Stimulated activated CD4-positive, alpha-beta T cell treated with anti-CD3 and anti-CD28 coated beads, Interleukin-1b, Interleukin-23, amount 100 ng/mL, for 4 hours (primary cell): ENCODE data around the gene NCOA3.
"Not testable (repeated sequence)": the region's sequence is repeated elsewhere in the genome, so short reads cannot be mapped to it uniquely, and the experiment has no call there.

Source experiments
- DNase-seq, 2 donors: peaks; one replicate each; pipeline ENCODE4 v3.0.0-alpha.2; 2020; ENCODE audit warnings: low read depth in 2 of 2

NCOA3 gene

DNA sequence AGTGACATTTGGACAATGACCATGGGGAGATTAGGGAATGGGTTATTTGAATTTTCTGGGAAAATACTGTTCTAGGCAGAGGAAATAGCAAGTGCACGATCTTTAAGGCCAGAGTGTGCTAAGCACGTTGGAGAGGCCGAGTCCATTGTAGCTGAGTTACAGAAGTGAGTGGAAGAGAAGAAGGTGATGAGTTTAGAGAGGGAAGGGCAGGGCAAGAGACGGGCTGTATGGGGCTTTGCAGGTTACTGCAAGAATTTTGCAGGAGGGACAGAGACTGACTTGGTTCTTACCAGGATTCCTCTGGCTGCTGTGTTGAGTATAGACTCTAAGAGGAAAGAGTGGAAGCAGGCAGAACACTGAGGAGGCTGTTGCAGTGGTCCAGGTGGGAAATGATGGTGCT lies 1.1 kb upstream of the NCOA3 start:
- DNase-seq = no peak

GRCh38 chr20:47501116-47501481 lies 588 bp upstream of the NCOA3 start:
- DNase-seq = no peak

DNA sequence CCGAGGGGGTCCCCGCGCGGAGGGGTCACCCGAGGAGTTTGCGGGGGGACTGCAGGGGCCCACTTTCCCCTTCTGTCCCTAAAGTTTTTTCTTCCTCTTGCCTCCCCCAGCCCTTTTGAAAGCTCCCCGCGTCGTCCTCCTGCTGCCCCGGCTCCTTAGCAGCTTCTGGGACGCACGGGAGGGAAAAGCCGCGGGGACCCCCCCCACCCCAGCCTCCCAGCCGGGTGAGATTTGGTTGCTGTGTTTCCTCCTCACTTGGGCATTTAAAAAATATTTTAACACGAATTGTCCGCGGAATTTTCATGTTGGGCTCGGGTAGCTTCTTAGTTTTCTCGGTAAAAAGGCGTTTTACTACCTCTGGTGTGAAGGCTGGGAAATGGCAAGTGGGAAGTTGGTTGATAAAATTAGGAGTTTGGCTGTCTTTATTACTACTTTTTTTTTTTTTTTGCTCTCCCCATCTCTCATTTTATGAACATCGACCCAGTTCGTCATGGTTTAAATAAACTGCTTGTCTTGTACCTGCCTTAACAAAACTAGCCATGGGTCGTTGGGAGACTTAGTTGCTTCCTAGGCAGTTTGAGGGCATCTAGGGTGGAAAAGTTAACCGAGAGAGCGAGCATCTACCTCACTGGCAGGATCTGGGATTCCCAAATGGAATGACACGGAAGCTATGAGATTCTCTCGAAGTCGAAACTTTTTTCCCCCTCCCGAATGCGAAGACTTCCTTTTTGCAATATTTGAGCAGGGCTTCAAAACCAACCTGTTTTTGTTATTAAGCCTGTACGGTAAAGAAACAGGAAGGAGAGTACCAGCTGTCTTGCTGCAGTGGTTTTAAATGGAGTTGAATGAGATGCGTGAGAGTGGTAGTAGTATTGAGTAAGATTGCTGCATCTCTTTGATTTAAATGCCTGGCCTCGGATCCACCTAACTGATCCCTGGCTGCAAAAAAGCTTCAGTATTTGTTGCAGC lies 868 bp downstream of the NCOA3 start:
- DNase-seq = peak in 1 of 2 donors; percentile 32

DNA sequence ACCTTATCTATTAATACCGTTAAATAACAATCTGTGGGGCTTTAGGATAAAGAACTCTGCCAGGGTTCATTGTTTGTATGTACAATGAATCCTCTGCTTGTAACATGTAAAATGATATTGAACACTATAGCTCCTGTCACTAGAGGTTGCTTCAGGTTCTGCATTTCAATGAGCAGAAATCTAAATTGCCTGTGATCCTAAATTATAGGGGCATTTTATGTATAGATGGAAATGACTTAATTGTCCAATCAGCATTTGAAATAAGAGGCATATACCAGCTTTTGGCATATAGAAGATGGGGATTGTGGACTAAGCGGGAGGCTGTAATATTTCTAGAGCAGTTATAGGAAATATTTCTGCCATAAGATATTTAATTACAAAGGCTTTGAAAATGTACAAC lies 2.0 kb downstream of the NCOA3 start:
- no peak for DNase-seq

DNA sequence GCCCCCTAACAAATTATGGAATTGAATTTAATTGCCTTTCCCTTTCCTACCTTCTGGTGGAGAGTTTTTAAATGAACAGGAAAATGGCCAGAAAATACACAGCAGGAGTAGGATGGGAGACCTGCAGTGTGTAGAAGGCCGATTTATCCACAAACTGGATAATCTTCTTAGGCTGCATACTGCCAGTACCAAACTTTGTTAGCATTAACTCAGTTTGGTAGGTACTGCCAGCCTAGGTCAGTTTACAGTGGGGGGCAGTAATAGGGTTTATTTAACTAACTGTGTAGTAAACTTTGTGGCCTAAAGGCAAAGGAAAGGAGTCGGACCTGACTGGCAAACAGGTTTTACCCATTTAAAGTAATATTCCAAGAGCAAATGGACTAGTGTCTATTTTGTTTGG lies 4.6 kb downstream of the NCOA3 start:
- no peak for DNase-seq

DNA sequence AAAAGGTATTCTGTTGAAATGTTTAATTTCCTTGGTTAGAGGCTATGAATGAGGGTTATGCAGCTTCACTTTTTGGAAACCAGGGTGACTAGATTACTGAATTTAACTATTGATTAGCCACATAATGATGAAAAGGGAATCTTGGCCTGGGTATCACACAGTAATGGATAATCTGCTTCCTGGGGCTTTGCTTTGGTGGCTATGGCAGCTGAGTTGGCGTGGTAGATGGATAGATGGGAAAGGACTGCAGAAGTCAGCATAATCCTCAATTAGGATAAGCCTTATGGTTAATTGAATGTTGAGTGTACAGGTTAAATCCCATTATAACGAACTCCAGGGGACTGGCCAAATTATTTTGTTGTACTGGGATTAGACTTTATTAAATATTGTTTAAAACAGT lies 5.2 kb downstream of the NCOA3 start:
- DNase-seq = no peak

DNA sequence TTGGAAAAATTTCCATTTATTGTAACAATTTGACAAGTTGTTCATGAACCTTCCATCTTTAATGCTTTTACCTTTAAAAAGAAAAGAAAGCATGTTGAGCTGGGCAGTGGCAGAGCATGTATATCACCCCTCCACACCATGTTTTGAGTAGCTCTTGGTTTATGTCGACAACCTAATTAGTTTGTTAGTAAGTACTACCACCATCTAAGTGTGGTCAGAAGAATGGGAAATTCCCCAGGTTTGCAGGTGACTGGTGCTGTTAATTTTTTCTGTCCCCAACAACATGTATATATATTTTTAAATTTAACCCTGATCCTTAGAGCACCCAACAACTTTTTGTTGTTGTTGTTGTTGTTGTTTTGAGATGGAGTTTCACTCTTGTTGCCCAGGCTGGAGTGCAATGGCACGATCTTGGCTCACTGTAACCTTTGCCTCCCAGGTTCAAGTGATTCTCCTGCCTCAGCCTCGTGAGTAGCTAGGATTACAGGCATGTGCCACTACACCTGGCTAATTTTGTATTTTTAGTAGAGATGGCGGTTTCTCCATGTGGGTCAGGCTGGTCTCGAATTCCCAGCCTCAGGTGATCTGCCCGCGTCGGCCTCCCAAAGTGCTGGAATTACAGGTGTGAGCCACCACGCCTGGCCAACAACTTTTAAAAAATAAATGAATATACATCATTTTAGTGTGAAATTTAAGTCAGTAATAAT lies 5.7 kb downstream of the NCOA3 start:
- DNase-seq = not testable (repeated sequence)

DNA sequence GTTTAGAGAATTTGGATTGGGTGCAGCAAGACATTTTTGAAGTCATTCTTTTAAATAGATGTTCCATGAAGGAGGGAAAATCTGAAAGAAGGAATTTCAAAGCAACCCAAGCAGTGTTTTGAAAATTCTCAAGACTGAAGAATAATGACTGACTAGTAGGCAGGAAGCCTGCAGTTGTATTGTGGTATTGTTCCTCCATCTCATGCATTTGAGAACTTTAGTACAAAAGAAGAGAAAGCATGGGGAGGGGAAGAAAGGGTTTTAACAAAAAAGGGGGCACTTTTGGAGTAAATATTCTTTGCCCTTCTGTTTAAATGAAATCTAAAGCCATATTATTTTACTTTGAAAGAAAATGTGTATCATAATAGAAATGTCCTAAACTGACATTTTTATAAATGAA lies 6.6 kb downstream of the NCOA3 start:
- no peak for DNase-seq

- DNase-seq = no peak
These were observed 7.5 kb downstream of the NCOA3 start for GRCh38 chr20:47509104-47509661.

- DNase-seq = no peak
These were observed 8.0 kb downstream of the NCOA3 start for GRCh38 chr20:47509685-47510084.

DNA sequence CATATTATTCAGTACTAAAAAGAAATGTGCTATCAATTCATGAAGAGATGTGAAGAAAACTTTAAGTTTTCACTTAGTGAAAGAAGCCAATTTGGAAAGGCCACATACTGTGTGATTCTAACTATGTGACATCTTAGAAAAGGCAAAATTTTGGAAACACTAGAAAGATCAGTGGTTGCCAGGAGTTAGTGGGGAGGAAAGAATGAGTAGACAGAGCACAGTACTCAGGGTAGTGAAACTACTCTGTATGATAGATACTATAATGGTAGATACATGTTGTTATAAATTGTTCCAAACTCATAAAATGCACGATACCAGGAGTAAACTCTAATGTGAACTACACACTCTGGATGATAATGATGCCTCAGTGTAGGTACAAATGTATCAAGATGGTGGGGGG lies 14.2 kb downstream of the NCOA3 start:
- DNase-seq = no peak

GRCh38 chr20:47521059-47521808 lies 19.5 kb downstream of the NCOA3 start:
- DNase-seq = no peak

DNA sequence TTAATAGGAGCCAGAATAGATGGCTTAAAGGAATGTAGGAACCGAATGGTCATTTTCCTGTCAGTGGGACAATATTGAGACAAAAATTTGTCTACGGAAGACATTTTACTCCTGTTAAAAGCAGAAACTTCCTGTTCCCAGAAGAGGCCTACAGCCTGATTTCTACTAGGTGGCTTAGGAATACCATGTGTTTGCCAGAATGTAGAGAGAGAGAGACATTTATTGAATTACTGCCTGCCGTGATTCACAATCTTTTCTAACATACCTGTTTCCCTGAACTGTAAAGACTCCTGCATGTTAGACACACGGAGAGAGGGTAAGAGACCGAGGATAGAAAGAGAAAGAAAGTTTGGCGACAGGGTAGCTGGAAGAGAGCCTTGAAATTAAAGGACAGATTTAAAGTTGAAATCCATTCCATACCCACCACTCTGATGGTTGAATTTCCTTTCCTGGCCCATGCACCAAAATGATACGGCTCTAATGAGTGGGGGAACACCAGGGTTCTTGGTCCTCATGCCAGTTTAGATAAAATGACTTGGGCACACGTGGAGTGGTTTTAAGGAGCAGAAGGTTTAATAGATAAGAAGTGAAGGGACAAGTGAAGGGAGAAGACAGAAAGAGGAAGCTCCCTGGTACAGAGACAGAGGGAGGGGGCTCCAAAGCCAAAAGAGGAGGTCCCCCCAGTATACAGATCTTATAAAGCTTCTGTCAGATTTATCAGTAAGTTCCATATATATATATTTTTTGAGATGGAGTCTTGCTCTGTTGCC lies 22.5 kb downstream of the NCOA3 start:
- no peak for DNase-seq

DNA sequence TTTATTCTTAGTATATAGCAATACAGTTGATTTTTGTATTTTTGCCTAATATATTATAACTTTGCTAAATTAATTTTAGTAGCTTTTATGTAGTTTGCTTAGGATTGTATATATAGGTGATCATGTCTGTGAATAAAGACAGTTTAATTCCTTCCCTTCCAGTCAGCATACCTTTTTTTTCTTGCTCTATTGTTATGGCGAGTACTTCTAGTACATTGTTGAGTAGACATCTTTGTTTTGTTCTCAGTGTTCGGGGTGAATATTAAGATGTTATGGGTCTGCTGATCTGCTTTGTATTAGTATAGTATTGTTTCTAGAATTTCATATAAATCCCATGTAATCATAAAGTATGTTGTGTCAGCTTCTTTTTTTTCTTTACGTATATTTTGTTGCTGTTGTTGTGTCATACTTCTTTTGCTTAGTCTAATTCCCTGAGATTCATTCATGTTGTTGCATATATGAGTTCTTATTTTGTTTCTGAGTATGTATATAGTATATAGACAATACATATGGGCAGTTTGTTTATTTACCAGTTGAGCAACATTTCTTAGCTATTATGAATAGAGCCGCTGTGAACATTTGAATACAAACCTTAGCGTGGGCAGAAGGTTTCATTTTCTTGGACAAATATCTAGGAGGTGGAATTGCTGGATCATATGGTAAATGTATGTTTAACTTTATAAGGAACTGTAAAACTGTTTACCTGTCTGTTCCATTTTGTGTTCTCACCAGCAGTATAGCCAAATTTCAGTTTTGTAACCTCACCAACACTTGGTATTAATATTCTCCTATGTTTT lies 25.5 kb downstream of the NCOA3 start:
- DNase-seq = no peak

DNA sequence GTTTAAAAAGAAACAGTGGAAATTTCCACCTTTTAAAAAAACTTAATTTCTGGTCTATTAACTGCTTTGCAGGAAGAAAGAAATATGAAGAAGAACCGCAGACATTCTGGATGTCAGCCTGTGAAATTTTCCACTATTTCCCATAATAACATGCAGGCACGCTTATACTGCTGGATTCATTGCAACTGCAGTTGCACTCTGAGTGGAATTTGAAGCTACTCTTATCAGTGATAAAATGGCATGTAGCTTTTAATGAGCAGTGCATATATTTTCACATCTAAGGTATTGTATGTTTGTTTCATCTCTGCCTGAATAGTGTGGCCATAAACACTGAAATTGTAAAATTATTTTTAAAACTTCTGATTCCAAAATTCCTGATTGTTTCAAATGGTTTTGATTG lies 28.2 kb downstream of the NCOA3 start:
- DNase-seq = no peak

DNA sequence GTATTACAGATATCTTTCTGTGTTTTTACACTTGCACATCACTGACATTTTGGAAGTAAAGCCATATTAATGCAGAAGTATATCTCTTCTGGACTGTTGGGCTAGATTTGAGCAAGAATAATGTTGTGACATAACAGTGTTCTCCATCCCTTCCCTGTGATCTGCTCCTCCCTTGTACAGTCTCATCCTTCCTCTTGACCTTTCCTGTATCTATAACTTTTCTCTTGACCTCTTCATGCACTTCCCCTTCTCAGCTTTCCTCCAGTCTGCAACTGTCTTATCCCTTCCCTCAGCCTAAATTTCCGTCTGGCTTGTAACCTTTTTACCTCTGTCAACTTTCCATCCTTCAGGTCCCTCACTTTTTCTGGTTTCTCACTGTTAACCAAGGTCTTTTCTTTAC lies 29.8 kb downstream of the NCOA3 start:
- DNase-seq = no peak

DNA sequence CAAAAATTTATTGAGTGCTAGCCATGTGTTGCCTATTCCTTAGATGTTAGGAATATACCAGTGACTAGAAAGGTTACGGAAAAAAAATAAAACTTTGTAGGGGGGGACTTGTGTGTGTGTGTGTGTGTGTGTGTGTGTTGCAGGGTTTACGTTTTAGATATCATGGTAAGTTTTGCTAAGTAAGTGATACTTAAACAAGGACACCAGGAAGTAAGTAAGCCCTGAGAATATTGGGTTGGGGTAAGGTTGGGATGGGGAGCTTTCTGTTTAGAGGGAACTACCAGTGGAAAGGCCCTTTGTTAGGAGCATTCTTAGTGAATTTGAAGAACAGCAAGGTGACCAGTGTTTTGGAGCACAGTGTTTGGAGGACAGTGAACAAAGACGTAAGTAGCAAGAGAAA lies 30.3 kb downstream of the NCOA3 start:
- no peak for DNase-seq

DNA sequence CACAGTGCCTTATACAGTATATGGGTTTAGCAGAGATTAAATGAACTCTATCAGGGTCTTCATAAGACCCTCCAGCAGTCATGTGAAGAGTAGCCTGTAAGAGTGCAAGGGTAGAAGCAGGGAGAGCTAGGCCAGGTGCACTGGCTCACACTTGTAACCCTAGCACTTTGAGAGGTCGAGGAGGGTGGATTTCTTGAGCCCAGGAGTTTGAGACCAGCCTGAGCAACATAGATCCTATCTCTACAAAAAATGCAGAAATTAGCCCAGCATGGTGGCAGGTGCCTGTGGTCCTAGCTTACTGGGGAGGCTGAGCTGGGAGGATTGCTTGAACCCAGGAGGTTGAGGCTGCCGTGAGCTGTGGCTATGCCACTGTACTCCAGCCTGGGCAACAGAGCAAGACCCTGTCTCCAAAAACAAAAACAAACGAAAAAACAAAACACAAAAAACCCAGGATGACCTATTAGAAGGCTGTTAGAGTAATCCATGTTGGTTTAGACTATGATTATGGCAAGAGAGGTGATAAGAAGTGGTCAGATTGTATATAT lies 31.9 kb downstream of the NCOA3 start:
- DNase-seq = no peak

GRCh38 chr20:47534405-47534804 lies 32.7 kb downstream of the NCOA3 start:
- DNase-seq = no peak

- no peak for DNase-seq
These were observed 33.4 kb downstream of the NCOA3 start for GRCh38 chr20:47535088-47535487.
